UCSD-AML1 (cell line): ENCODE results near the gene CST5.
"Not testable (repeated sequence)": the region's sequence is repeated elsewhere in the genome, so short reads cannot be mapped to it uniquely, and the experiment has no call there.

Source experiments
- DNase-seq: peaks from one replicate; lab custom pipeline; 2025; ENCODE audit not compliant: unreplicated experiment; lab: John Stamatoyannopoulos, UW

CST5 gene, protein sequence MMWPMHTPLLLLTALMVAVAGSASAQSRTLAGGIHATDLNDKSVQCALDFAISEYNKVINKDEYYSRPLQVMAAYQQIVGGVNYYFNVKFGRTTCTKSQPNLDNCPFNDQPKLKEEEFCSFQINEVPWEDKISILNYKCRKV

DNA sequence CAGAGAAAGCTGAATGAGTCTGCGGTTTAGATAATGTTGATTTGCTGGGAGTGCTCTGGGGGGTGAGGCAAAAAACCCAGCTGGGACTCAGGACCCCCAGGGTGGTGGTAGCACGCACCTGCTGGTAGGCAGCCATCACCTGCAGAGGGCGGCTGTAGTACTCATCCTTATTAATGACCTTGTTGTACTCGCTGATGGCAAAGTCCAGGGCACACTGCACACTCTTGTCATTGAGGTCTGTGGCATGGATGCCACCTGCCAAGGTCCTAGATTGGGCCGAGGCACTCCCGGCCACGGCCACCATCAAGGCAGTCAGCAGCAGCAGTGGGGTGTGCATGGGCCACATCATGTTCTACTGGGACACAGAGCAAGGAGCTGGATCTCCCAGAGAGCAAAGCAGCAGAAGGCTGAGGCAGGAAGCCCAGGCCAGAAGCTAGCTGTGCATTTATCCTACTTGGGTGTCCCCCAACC lies at the start of gene CST5:
TSS of gene CST5 (minus strand) at position 421 of the 471 bp plus-strand sequence. CDS start at position 349, 72 bp downstream.
- no peak for DNase-seq

DNA sequence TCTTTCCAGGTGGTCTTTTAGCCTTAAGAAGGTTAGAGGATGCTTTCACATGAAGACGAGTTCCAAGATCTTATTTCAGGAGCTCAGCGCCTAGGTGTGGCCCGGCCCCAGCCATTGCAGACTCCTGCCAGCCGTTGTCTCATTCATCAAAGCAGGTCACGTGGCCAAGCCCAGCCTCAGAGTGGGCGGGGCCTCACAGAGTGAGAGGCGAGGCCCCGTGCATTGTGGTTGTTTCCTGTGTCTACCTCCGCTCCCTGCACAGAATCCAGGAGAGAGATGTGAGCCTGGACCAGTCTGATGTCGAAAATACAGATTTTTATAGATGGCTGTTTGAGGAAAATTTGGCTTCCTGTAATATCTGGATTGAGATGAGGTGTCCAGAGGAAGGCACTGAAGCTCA lies 49.2 kb upstream of the CST5 start:
- DNase-seq = no peak

DNA sequence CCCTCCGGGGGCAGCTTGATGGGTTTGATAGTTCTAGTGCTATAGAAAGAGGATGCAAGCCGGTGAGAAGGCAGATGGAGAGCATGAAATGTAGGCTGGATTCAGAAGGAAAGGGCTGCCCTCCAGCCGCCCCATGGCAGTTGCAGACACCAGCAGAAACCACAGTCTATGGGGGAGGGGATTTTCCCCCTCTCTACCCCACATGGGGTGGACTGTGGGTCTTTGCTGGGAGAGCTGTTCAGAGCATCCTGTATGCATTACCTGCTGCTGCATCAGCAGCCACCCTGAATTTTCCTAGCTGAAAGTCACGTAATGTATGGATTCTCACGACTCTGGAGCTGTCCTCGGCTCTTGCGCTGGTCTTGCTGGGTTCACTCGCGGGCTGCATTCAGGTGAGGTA lies 48.8 kb upstream of the CST5 start:
- no peak for DNase-seq

DNA sequence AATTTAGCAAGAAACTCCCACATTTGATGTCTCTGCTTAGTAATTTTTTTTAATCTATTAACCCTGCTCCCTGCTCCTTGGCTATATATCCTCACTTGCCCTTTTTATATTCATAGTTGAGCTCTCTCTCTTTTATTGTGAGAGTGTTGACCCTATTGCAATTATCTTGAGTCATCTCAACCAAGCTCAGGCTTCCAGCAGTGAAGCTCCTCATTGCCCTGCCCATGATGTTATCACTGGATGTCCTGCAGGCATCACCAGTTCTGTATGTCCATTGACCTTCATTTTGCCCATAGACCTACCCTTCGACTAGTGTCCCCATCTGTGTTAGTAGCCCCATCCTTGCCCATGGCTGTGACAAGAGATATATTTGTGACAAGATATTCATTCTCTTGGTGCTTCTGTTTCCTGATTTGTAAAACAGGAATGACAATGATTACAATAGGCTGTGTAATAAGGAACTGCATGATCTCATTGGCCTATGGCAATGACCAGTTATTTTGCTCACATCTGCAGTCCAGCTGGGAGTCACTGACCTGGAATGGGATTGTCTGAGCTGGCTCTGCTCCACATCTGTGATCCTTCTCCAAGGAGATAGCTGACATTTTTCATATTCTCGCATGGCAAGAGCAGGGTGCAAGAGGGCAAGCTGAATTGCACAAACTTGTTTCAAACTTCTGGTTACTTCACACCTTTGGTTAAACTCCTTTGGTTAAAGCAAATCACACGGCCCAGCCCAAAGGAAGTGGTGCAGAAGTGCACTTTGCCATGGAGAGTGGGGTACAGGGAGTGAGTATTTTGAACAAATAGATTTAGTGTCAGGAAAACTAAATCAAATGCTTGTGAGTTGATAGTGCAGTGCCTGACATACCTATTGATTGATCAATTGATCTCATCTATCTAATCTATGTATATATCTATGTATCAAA lies 47.7 kb upstream of the CST5 start:
- no peak for DNase-seq

DNA sequence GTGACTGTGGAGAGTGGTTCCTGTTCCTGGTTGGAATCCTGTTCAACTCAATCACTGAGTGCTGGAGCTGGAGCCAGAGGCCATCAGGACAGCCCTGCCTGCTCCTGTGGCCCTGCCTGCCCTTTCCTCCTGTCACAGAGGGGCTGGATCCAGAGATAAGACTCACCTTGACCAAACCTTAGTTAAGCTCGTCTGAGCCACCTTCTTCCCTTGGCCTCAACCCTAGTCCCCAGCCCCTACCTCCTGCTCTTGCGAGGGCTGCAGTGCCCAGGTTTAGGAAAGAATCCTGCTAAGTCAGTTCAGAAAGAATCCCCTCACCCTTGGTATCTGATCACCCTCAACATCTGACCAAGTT lies 47.0 kb upstream of the CST5 start:
- no peak for DNase-seq

DNA sequence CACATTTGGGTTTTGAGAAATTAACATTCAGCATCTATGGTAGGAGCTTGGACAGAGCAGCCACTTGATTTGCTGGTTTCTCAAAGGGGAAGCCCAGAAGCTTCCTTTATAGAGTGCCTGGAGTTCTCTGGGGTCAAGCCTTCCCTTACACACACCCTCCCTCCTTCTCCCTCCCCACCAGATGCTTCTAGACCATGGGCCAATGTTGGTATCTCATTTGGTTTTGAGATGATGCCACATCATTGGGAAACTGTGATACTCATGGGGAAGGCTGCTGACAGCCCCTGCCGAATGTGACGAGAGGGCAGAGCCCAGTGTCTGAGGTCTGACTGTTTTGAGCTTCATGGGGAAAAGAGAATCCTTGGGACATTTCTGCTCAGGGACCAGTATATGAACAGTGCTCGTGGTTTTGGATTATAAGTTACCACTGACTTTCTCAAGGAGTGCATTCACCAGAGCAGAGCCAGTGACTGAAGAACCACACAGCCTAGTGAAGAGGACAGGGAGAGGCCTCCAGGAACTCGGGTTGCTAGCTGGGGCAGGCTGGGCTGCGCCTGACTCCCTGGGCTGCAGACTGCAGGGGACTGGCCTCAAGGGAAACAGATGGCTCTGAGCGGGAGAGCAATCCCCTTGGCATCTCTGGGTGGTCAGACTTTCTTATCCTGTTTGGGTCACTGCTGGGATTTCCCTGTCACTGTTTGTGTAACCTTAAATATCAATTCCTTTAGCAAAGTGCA lies 46.4 kb upstream of the CST5 start:
- DNase-seq = no peak

DNA sequence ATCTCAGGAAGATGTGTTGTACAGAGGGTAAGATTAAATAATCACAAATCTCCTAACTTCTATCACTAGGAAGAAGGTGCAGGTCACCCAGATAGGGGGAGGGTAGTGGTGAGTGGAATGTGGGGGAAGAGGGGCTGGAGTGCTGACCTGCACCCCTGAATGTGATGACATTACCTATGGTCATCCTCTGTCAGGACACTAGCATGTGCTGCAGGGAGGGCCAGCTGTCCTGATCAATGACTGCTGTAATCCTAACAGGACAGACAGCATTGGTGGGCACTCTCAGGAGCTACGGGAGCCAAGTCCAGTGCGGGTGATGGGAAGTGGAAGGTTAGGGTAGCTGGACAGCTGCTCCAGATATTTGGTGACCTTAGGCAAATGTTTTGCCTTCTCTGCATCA lies 45.2 kb upstream of the CST5 start:
- no peak for DNase-seq

DNA sequence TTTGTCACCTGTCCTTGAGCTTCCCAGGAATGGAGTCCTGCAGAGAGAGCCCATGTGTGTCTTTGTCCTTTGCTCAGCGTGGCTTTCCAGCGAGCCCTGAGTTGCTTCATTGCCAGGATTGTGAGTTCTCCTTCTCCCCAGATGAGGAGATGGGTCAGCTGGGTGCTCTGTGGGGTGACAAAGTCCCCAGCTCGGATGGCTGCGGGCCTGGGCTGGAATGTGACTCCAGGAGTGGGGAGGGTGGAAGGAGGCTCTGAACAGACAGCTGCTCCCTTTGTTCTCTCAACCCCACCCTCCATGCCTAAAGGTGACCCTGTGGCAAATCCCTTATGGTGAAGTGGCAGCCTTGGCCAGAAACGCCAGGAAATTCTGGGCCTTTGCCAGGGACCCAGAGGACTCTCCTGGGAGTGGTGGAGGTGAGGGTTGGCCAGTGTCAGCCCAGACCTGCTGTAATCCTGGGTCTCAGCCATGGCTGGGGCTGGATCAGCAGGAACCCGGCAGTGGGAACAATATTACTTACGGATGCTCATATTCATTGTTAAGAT lies 44.4 kb upstream of the CST5 start:
- DNase-seq = no peak

DNA sequence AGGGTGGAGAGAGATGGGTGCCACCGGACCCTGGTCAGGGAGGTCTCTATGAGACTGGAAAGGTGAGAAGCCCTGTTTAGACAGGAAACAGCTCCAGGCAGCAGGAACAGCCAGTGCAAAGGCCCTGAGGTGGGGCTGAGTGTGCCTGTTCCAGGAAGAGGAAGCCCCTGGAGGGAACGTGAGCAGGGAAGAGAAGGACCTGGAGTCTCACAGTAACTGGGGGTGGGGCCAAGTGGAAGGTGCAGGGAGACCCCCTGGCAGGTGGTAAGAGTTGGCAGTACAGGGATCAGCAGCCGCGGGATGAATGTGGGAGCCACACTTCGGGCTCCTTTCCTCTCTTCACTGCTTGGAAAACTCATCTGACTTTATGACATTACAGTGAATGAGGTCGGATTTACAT lies 43.8 kb upstream of the CST5 start:
- DNase-seq = no peak

DNA sequence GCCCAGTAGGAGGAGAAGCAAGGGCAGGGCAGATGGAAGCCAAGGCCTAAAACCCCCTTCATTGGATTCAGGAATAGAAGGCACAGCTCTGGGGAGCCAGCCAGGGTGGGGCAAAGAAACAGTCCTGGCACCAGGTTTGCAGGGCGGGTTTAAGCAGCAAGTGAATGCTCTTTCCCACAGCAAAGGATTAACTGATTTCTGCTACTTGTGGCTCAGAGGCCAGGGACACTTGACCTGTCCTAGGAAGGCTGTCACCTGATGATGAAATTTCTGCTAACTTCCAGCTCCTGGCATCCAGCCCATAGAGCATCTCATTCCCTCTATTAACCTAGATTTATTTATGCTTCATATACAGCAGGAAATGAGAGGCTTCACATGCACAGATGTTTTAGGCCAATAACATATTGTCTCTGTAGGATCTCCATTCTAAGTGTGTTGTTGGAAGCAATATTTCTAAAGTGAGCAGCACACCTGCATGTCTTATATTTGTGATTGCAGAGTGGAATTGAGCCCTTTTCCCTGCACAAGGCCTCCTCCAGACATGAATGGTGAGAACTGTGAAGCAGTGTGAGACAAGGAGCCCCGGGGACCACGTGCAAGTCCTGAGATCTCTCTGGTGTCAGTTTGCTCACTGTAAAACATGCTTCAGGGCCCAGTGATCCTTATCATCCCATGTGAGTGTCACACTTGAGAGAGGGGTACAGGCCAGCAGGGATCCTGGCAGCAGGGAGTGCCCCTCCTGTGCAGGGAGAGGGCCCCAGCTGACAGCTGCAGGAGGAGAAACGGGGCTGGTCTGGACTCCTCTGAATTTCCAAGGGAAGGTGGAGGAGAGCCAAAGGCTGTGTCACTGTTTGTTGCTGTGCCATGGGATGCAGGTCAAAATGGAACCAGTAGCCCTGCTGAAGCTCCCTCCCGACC lies 41.1 kb upstream of the CST5 start:
- no peak for DNase-seq

DNA sequence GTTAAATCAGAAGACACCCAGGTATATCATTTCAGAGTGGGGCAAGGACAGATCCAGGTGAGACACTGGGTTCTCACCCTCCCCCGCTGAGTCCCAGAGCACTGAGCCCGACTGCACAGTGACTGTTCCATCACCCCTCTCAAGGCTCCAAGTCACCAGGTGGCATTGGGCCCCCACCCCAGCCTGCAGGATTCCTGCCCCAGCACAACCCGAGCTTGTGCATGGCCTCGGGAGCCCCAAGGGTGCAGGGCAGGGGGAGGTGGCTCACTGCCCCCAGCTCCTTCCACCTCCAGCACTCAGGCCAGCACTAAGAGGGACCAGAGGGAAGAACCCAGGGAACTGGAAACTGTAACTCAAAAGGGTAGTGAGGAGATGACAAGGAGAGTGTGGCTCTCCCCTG lies 39.3 kb upstream of the CST5 start:
- no peak for DNase-seq

DNA sequence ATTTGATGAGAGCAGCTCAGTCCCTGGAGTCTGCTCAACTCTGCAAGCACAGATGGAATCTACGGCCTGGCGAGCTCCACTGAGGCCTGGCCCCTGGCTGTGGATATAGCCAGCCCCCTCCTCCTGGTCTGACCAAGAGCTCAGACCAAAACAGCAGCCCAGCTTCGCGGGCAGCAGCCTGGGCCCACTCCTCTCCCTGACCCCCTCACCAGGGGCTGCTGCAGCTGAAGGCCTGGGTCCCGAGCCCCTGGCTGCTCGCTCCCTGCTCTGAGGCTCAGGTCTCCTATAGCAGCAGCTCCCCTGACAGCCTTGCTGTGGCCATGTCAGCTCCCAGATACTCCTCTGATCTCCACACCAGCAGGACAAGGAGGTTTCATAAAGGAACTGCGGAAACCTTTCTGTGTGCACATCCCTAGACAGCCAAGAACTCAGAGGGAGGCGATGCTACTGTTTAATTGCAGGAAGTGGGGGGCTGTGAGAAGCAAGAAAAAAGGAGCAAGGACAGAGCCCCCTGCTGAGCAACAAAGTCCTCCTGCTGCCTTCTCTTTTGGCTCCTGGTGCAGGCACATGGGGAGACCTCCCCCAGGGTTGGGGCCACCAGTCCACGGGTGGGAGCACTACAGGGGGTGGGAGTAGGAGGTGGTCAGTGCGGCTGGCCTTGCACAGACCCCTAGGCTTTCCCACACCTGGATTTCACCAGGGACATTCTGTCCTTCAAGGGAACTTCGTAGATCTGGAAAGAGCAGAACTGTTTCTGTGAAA lies 38.7 kb upstream of the CST5 start:
- no peak for DNase-seq

DNA sequence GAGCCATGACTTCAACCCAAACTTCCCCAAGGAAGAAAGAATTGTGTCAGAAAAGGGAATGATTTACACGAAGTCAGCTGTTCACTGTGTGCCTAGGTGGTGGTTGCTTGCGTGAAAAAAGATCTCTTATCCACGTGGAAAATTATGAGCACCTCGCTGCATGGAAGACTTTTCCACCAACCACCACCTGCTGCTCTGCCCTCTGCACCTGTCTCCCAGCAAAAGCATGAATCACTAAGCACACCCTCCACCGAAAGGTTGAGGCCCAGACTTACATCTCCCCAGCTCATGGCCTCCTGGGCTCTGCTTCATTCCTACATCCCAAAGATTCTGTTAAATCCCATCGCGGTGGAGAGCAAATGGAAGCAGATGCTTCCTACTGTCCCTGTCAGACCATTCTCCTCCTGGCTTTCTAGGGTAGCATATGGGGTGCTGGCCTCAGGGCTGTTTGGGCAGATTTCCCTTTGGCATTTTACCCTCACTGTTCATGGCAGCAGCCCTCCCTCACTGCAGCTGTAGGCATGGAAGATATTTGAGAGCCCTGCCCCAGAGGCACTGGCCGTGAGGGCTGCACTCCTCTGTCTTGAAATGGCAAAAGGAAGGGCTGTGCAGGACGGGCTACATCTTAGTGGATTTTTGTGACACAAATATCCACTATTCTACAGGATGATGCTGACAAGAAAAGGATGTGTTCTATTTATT lies 37.6 kb upstream of the CST5 start:
- no peak for DNase-seq

DNA sequence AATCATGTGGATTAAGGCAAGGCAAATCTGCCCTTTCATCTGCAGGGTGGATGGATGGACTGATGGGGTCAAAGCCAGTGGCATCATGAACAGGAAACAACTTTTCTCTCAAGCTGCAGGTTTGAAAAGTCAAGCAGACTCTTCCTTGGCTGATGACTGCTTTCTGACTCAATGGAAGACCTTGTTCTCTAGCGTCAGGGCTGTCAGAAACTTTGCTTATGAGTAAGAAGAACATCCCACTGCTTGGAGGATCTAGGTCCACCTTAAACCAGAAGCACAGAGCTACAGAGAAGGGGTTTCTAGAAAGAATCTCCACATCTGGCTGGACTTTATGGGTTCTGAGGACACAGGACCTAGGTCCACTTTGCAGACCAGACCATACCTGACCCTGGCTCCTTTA lies 36.3 kb upstream of the CST5 start:
- DNase-seq = no peak

DNA sequence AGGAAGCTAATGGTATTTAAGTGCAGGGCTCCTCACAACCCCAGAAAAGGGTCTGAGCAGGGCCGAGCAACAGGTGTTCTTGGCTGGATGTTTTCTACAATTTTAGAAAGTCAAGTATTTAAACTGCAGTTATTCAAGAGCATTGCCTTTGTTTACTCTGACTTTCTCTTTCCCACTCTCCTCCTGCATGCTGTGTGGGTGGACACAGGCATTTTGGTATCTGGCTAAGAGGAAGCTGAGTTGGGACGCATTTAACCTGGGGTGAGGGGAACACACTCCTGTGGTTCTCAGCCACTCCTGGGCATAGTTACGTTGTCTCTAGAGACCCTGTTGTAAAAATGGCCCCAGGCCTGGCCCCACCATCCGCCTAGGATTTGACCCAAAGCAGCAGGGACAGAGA lies 34.9 kb upstream of the CST5 start:
- not testable (repeated sequence) for DNase-seq

DNA sequence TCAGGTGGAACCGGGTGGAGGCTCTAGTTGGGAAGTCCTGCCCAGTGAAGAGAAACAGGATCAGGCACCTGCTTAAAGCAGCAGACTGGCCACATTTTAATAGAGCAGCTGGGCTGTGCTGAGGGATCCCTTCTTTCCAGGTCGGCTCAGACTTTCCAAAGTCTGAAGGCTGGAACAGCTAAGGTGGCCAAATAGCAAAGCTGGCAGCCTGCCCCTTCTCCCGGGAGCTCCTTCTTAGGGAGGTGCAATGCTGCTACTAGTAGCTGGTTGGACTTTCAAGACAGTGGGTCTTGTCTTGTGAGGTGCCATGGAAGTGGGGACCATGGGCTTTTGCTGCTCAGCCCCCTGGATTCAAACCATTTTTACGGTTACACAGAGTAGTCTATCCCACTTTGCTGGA lies 30.7 kb upstream of the CST5 start:
- no peak for DNase-seq

DNA sequence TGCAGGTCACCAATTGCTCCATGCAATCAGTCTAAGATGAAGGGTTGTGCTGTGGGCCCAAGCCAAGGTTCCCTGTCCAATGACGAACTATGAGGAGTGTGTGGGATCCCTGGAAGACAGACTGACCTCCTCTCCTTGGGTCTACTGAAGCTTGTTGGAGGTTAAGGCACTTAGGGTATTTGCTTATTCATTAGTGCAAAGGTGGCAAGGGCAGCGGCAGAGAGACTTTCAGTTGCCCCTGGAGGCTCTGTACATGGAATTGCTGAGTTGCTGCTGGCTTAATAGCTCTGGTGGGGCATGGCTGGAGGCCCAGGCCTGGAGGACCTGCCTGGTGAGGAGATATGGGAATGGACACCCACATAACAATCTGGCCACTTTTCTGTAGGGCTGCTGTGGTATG lies 29.8 kb upstream of the CST5 start:
- DNase-seq = no peak

DNA sequence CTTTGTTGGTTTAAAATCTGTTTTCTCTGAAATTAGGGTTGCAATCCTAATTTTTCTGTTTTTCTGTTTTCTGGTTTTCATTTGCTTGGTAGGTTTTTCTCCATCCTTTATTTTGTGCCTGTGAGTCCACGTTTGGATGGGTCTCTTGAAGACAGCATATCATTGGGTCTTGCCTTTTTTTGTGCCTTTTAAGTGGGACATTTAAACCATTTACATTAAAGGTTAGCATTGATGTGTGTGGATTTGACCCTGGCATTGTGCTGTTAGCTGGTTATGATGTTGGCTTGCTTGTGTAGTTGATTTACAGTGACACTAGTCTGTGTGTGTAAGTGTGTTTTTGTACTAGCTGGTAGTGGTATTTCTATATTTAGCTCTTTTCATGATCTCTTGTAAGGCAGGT lies 28.0 kb upstream of the CST5 start:
- no peak for DNase-seq

DNA sequence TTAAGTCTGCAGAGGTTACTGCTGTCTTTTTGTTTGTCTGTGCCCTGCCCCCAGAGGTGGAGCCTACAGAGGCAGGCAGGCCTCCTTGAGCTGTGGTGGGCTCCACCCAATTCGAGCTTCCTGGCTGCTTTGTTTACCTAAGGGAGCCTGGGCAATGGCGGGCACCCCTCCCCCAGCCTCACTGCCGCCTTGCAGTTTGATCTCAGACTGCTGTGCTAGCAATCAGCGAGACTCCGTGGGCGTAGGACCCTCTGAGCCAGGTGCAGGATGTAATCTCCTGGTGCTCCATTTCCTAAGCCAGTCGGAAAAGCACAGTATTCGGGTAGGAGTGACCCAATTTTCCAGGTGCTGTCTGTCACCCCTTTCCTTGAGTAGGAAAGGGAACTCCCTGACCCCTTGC lies 22.8 kb upstream of the CST5 start:
- not testable (repeated sequence) for DNase-seq
